ENCODE results near the gene BORCS5. TPM values are rescaled to one million over a fixed set of nuclear protein-coding genes. Genes with fewer than 3 reads are reported as not detected.

Gene BORCS5
- total and polyA plus RNA-seq, 2 of the 8 experiments (the other 6 are each of a cell fraction or from before 2014, with no cell fraction given), result 8.3 to 17.4 TPM

- H2AK5ac ChIP-seq (ENCODE audit: low read depth, low read length), result no peak overlapping the region; the same call in 1 of the 2 replicates
- no peaks in the 10 kb centered on the region; a peak in 1 of 4 replicates for H3K9me3 ChIP-seq (ENCODE audit: insufficient read depth in 2 of 2, low read depth in 1 of 2, low read length in 1 of 2)
- H3K14ac ChIP-seq (ENCODE audit: insufficient read length), result no peak overlapping the region
- peak overlapping the region; percentile 54; the same call in 1 of the 2 replicates for H2AFZ ChIP-seq (ENCODE audit: low read length)
- DNase-seq (ENCODE audit: low read depth in 1 of 2, low spot score in 2 of 2), result no peak
- no peaks in the 10 kb centered on the region for H3K27me3 ChIP-seq (replicated peaks in 1 of 4; ENCODE audit: control insufficient read depth in 3 of 4, extremely low read depth in 1 of 4, insufficient read depth in 3 of 4, low read length in 3 of 4)
- H3K4me2 ChIP-seq (ENCODE audit: insufficient read depth in 1 of 2, low read depth in 2 of 2, low read length in 2 of 2), result peak overlapping the region in 1 of 2 experiments; percentile 35; a peak in 3 of 4 replicates
- H2BK5ac ChIP-seq (ENCODE audit: low read depth, low read length), result no peak overlapping the region
- H4K5ac ChIP-seq (ENCODE audit: insufficient read length, low read depth, low read length), result no peak overlapping the region
- H3K36me3 ChIP-seq (ENCODE audit: control insufficient read depth in 2 of 4, insufficient read depth in 4 of 4, low read length in 3 of 4), result no peaks in the 10 kb centered on the region
- no peak overlapping the region for H3K23ac ChIP-seq (ENCODE audit: insufficient read length)
- H3K79me1 ChIP-seq (ENCODE audit: low read depth, low read length), result no peaks in the 10 kb centered on the region; the same call in 1 of the 2 replicates
- peaks cover 2 to 6% (median 3%) of the 10 kb centered on the region in 4 experiments; a peak in 4 of 7 replicates for H3K4me1 ChIP-seq (replicated peaks in 1 of 4; ENCODE audit: control insufficient read depth in 3 of 4, insufficient read depth in 4 of 4, low read length in 3 of 4)
- FAIRE-seq, result peak; percentile 83
- H2BK20ac ChIP-seq (ENCODE audit: low read length), result peak overlapping the region; percentile 43; the same call in 1 of the 2 replicates
- H4K8ac ChIP-seq (ENCODE audit: extremely low read depth, insufficient read depth, low read length), result no peak overlapping the region
- no peak overlapping the region for H2BK120ac ChIP-seq (replicated peaks; ENCODE audit: low read depth, low read length)
- ChIA-PET POLR2A (ENCODE audit: partially characterized antibody) (interaction anchor here (0.6 to 1.5 kb wide), 4 partner anchors 34 to 111 kb away, joined by 3 to 5 read pairs (median 3); partner anchors contain the start of gene LRP6), CTCF (ENCODE audit: partially characterized antibody) (interaction anchor here (0.6 to 1.8 kb wide), 12 partner anchors 10 to 236 kb away, joined by 3 to 13 read pairs (median 5); partner anchors contain the start of gene MANSC1)
- no peak overlapping the region for H4K91ac ChIP-seq (replicated peaks; ENCODE audit: insufficient read length, low read length)
- WGBS, 2 experiments (ENCODE audit: extremely low coverage in 1 of 2, insufficient coverage in 1 of 2, insufficient read length in 1 of 2, insufficient replicate concordance in 2 of 2, low coverage in 1 of 2, low lambda C conversion rate in 2 of 2, missing lambda C conversion rate in 1 of 2), result 54% methylated on average over 9 of the region's 9 CpGs; no CpG with 5 or more reads in 1 of the 2 experiments
- no peaks in the 10 kb centered on the region for H4K20me1 ChIP-seq (replicated peaks in 1 of 2; ENCODE audit: control insufficient read depth in 1 of 2, insufficient read depth in 2 of 2, low read length in 2 of 2)
- H3K23me2 ChIP-seq (ENCODE audit: low read depth, low read length), result no peaks in the 10 kb centered on the region
- H2BK15ac ChIP-seq (ENCODE audit: low read length), result no peak overlapping the region
- H2BK12ac ChIP-seq (ENCODE audit: low read depth, low read length), result no peak overlapping the region; the same call in 1 of the 2 replicates
- H3K56ac ChIP-seq (replicated peaks; ENCODE audit: insufficient read length, low read depth, low read length), result no peak overlapping the region
- no peak overlapping the region for H3K4ac ChIP-seq (replicated peaks; ENCODE audit: insufficient read length, low read depth, low read length)
- peak overlapping the region in 2 of 4 experiments; percentile 1 to 19; a peak in 3 of 8 replicates for H3K4me3 ChIP-seq (ENCODE audit: extremely low read depth in 1 of 4, insufficient read depth in 2 of 4, low read depth in 3 of 4, low read length in 4 of 4)
- H3K9ac ChIP-seq (replicated peaks in 1 of 4; ENCODE audit: extremely low read depth in 1 of 4, low read depth in 3 of 4, low read length in 3 of 4), result no peak overlapping the region
- no peak overlapping the region for H3K27ac ChIP-seq (ENCODE audit: low read depth, low read length)
- no peak for TF ChIP-seq TBP (IDR thresholded peaks at IDR 0.05; ENCODE audit: low read depth, low read length)
- TF ChIP-seq POLR2A (IDR thresholded peaks at IDR 0.05; ENCODE audit: control extremely low read depth in 1 of 2, low read depth in 2 of 2, low read length in 2 of 2), result no peak
- H3K79me2 ChIP-seq (ENCODE audit: control insufficient read depth in 1 of 2, insufficient read depth in 2 of 2, low read length in 2 of 2), result no peaks in the 10 kb centered on the region
- H3K18ac ChIP-seq (ENCODE audit: extremely low read depth, low read length), result no peak overlapping the region
Observed at GRCh38 chr12:12319451-12320183, 37.3 kb upstream of the BORCS5 start.
